Thyroid gland (tissue), 4 donors: ENCODE data around the gene SEC11A. TPM values are rescaled to one million over a fixed set of nuclear protein-coding genes. Genes with fewer than 3 reads are reported as not detected.
A peak's percentile ranks its signal among the peaks of the same experiment; 100 is the strongest.

ENCODE experiments used
- DNase-seq, 2 donors: peaks; one replicate each; pipeline ENCODE4 v3.0.0-alpha.2; 2019
- H3K27ac ChIP-seq, 3 donors: fragments of 200-600 bp; sonication (generic); 1 replicate in 2 of 3; 2 replicates in 1 of 3; pipeline ENCODE4 v1.5.1; 2016 to 2019; ENCODE audit warnings: mild to moderate bottlenecking in 1 of 3, moderate library complexity in 1 of 3
- H3K27me3 ChIP-seq: fragments of 200-600 bp; sonication (generic); one replicate; pipeline ENCODE4 v1.5.1; 2019
- H3K36me3 ChIP-seq, 2 donors: fragments of 200-600 bp; sonication (generic); one replicate each; pipeline ENCODE4 v1.5.1; 2016 to 2019
- H3K4me1 ChIP-seq, 2 donors: fragments of 200-600 bp; sonication (generic); one replicate each; pipeline ENCODE4 v1.5.1; 2017 to 2019
- H3K4me3 ChIP-seq, 3 donors: fragments of 200-600 bp; sonication (generic); replicated peaks in 1 of 3; 1 replicate in 2 of 3; 2 replicates in 1 of 3; pipeline ENCODE4 v1.5.1; 2016; ENCODE audit warnings: mild to moderate bottlenecking in 1 of 3
- H3K9me3 ChIP-seq: fragments of 200-600 bp; sonication (generic); one replicate; pipeline ENCODE4 v1.5.1; 2017
- POLR2A ChIP-seq, 2 donors: fragments of 450-650 bp; IDR thresholded peaks; one replicate each; pipeline ENCODE4 v1.6.1; 2017; ENCODE audit warnings: antibody characterized with exemption in 2 of 2, mild to moderate bottlenecking in 2 of 2, moderate library complexity in 1 of 2
- WGBS, 2 donors: methylation state at CpG; one replicate each; pipeline ENCODE4 v1.1.5; 2017; 5-methylcytosine and 5-hydroxymethylcytosine counted together
- intact Hi-C: fragments of 100-400 bp; cut with DNase I; formaldehyde crosslinking; loops from one replicate; pipeline ENCODE4 v1.15.1; 2023
- total RNA-seq, 4 donors: library from RNA; depleted of rRNA; stranded (reverse); fragments of >200 nt; gene quantifications; one replicate each; pipeline ENCODE4 v1.2.3, GENCODE V29; 2016
- TF ChIP-seq, protein P1 (sequence below), 6 experiments: fragments of 200-600 bp in 3 of 6; fragments of 450-650 bp in 3 of 6; sonication (generic) in 3 of 6; IDR thresholded peaks; one replicate each; pipeline ENCODE4 v1.5.1; 2016 to 2019; ENCODE audit warnings: antibody characterized with exemption in 6 of 6, mild to moderate bottlenecking in 2 of 6, inconsistent platforms in 1 of 6, moderate library complexity in 1 of 6

Gene SEC11A
- total RNA-seq, 4 donors from 2014 or later = 170 to 304 (median 182) TPM

GRCh38 chr15:84633311-84634227 lies 82.4 kb downstream of the SEC11A start:
- TF ChIP-seq, protein P1, sequence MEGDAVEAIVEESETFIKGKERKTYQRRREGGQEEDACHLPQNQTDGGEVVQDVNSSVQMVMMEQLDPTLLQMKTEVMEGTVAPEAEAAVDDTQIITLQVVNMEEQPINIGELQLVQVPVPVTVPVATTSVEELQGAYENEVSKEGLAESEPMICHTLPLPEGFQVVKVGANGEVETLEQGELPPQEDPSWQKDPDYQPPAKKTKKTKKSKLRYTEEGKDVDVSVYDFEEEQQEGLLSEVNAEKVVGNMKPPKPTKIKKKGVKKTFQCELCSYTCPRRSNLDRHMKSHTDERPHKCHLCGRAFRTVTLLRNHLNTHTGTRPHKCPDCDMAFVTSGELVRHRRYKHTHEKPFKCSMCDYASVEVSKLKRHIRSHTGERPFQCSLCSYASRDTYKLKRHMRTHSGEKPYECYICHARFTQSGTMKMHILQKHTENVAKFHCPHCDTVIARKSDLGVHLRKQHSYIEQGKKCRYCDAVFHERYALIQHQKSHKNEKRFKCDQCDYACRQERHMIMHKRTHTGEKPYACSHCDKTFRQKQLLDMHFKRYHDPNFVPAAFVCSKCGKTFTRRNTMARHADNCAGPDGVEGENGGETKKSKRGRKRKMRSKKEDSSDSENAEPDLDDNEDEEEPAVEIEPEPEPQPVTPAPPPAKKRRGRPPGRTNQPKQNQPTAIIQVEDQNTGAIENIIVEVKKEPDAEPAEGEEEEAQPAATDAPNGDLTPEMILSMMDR (IDR thresholded peaks at IDR 0.05) = no peak
- peak in 1 of 2 donors; percentile 27 for TF ChIP-seq POLR2A (IDR thresholded peaks at IDR 0.05)
- no peaks in the 10 kb centered on the region for H3K27me3 ChIP-seq
- H3K27ac ChIP-seq = peak overlapping the region; percentile 89 to 93 (median 91)
- H3K4me3 ChIP-seq = peak overlapping the region; percentile 17 to 52 (median 35)
- intact Hi-C loops = no loop called here
- WGBS, 2 donors = 0 to 1% methylated on average over 31 to 42 of the region's 105 CpGs
- no peaks in the 10 kb centered on the region for H3K9me3 ChIP-seq
- peak; percentile 66 to 71 for DNase-seq
- H3K4me1 ChIP-seq = peaks cover 33 to 36% of the 10 kb centered on the region in 2 donors
- no peaks in the 10 kb centered on the region for H3K36me3 ChIP-seq

DNA sequence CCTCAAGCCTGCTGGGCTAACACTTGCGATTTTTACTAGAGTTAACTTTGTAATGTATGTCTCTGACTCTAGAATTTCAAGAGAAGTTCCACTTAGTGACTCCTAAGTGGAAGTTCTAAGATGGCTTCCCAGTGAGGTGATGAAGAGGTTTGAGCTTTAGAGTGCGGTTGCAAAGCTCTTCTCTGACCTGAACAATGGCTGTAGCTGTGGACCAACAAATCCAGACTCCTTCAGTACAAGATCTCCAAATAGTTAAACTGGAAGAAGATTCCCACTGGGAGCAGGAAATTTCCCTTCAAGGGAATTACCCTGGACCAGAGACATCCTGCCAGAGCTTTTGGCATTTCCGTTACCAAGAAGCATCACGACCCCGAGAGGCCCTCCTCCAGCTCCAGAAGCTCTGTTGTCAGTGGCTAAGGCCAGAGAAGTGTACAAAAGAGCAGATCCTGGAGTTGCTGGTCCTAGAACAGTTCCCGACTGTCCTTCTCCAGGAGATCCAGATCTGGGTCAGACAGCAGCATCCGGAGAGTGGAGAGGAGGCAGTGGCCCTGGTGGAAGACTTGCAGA lies 84.2 kb downstream of the SEC11A start:
- WGBS, 2 donors = 37 to 49% methylated on average over 7 of the region's 7 CpGs
- Histone ChIP-seq H3K9me3 (no peaks in the 10 kb centered on the region), H3K36me3 (no peaks in the 10 kb centered on the region), H3K4me1 (peaks cover 27 to 28% of the 10 kb centered on the region in 2 donors), H3K27me3 (no peaks in the 10 kb centered on the region), H3K27ac (peak overlapping the region; percentile 52 to 82 (median 78)), H3K4me3 (peak overlapping the region; percentile 31 to 43 (median 32))
- DNase-seq = no peak
- intact Hi-C loops = no loop called here
- TF ChIP-seq, protein P1 (IDR thresholded peaks at IDR 0.05) = no peak
- no peak for TF ChIP-seq POLR2A (IDR thresholded peaks at IDR 0.05)

DNA sequence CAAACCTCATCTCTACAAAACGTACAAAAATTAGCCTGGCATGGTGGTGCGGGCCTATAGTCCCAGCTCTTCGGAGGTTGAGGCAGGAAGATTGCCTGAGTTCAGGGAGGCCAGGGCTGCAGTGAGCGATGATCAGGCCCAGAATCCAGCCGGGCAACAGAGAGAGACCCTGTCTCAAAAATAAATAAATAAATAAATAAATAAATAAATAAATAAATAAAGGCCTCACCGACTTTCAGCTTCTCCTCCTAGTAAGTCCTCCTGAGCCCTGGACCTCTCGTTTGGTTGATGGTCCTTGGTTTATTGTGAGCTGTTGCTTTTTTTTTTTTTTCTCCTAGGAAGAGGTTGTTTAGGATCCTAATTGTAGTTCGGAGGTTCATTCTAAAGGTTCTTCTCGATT lies 86.9 kb downstream of the SEC11A start:
- WGBS, 2 donors = 92 to 94% methylated on average over 9 of the region's 9 CpGs
- DNase-seq = no peak
- Histone ChIP-seq H3K4me1 (peaks cover 13 to 19% of the 10 kb centered on the region in 2 donors), H3K27ac (no peak overlapping the region), H3K4me3 (no peak overlapping the region), H3K36me3 (no peaks in the 10 kb centered on the region), H3K9me3 (no peaks in the 10 kb centered on the region), H3K27me3 (no peaks in the 10 kb centered on the region)
- intact Hi-C loops = no loop called here
- no peak for TF ChIP-seq POLR2A (IDR thresholded peaks at IDR 0.05)
- TF ChIP-seq, protein P1 (IDR thresholded peaks at IDR 0.05) = no peak

GRCh38 chr15:84625123-84625522 lies 90.8 kb downstream of the SEC11A start:
- Histone ChIP-seq H3K27ac (no peak overlapping the region), H3K9me3 (no peaks in the 10 kb centered on the region), H3K36me3 (peaks cover 12 to 13% of the 10 kb centered on the region in 2 donors), H3K27me3 (no peaks in the 10 kb centered on the region), H3K4me1 (no peaks in the 10 kb centered on the region), H3K4me3 (no peak overlapping the region)
- no peak for DNase-seq
- TF ChIP-seq, protein P1 (IDR thresholded peaks at IDR 0.05) = no peak
- TF ChIP-seq POLR2A (IDR thresholded peaks at IDR 0.05) = no peak
- intact Hi-C loops = no loop called here
- 82 to 85% methylated on average over 2 of the region's 2 CpGs for WGBS, 2 donors

GRCh38 chr15:84624359-84624758 lies 91.6 kb downstream of the SEC11A start:
- Histone ChIP-seq H3K4me1 (no peaks in the 10 kb centered on the region), H3K9me3 (no peaks in the 10 kb centered on the region), H3K36me3 (peaks cover 12 to 13% of the 10 kb centered on the region in 2 donors), H3K4me3 (no peak overlapping the region), H3K27ac (no peak overlapping the region), H3K27me3 (no peaks in the 10 kb centered on the region)
- intact Hi-C loops = no loop called here
- DNase-seq = no peak
- no peak for TF ChIP-seq POLR2A (IDR thresholded peaks at IDR 0.05)
- TF ChIP-seq, protein P1 (IDR thresholded peaks at IDR 0.05) = no peak
- WGBS, 2 donors = 92 to 93% methylated on average over 6 of the region's 7 CpGs
